IMR-90 (cell line): ENCODE data around the gene AUH. TPM values are rescaled to one million over a fixed set of nuclear protein-coding genes. Genes with fewer than 3 reads are reported as not detected.

Experiments used
- ATAC-seq: fragments of 200-7000 bp; cut with Tn5 transposase; 2 replicates; pipeline ENCODE4 v1.9.1; 2020; ENCODE audit warnings: low read depth, mild to moderate bottlenecking, moderate library complexity
- BruUV-seq: library from RNA; stranded (reverse); fragments of 400-500 nt; replicated peaks from 2 replicates; lab custom pipeline; 2021; lab: Mats Ljungman, UMichigan
- CTCF ChIA-PET: fragments of 300-600 bp; formaldehyde crosslinking; extraction: SDS; loops from one replicate; lab custom pipeline; 2021; ENCODE audit warnings: antibody characterized with exemption; lab: Yijun Ruan, JAX
- POLR2A ChIA-PET: fragments of 300-600 bp; sonication (Branson Sonifier 250); formaldehyde crosslinking; loops from one replicate; lab custom pipeline; 2022; ENCODE audit warnings: antibody characterized with exemption; ENCODE audit not compliant: unreplicated experiment; lab: Charles Lee
- DNase-seq: peaks from one replicate; pipeline ENCODE4 v3.0.0; 2013
- H2AFZ ChIP-seq: replicated peaks from 2 replicates; pipeline ENCODE3; 2013; ENCODE audit warnings: low read length, mild to moderate bottlenecking; ENCODE audit not compliant: poor library complexity
- H2AK5ac ChIP-seq: 2 replicates; pipeline ENCODE4 v1.6.1; 2013; ENCODE audit warnings: low read depth, low read length, inconsistent platforms
- H2AK9ac ChIP-seq: replicated peaks from 2 replicates; pipeline ENCODE3; 2013; ENCODE audit warnings: mild to moderate bottlenecking, low read depth, low read length, moderate library complexity; ENCODE audit not compliant: poor library complexity
- H2BK120ac ChIP-seq: 2 replicates; pipeline ENCODE4 v1.6.1; 2013; ENCODE audit warnings: low read depth, low read length, inconsistent platforms
- H2BK15ac ChIP-seq: 3 replicates; pipeline ENCODE4 v1.6.1; 2013; ENCODE audit warnings: low read depth, low read length, inconsistent platforms
- H2BK20ac ChIP-seq: 2 replicates; pipeline ENCODE4 v1.6.1; 2013; ENCODE audit warnings: low read depth, mild to moderate bottlenecking, inconsistent platforms, low read length, moderate library complexity
- H2BK5ac ChIP-seq: 2 replicates; pipeline ENCODE4 v1.6.1; 2013; ENCODE audit warnings: mild to moderate bottlenecking, low read depth, low read length, inconsistent platforms; ENCODE audit not compliant: poor library complexity, severe bottlenecking
- H3K14ac ChIP-seq: replicated peaks from 2 replicates; pipeline ENCODE4 v1.6.1; 2013; ENCODE audit warnings: low read depth, low read length, inconsistent platforms
- H3K18ac ChIP-seq: 2 replicates; pipeline ENCODE4 v1.6.1; 2013; ENCODE audit warnings: low read depth, low read length, control low read depth
- H3K23ac ChIP-seq: 2 replicates; pipeline ENCODE4 v1.6.1; 2013; ENCODE audit warnings: low read depth, low read length, inconsistent platforms
- H3K27ac ChIP-seq: 2 replicates; pipeline ENCODE4 v1.5.1; 2013; ENCODE audit warnings: mild to moderate bottlenecking, control low read depth, low read length; ENCODE audit not compliant: insufficient read depth
- H3K27me3 ChIP-seq: 2 replicates; pipeline ENCODE4 v1.6.1; 2013; ENCODE audit warnings: low read length; ENCODE audit not compliant: control insufficient read depth, insufficient read depth
- H3K36me3 ChIP-seq: 2 replicates; pipeline ENCODE4 v1.6.1; 2013; ENCODE audit warnings: low read length, mixed read lengths; ENCODE audit not compliant: control insufficient read depth, insufficient read depth
- H3K4ac ChIP-seq: 2 replicates; pipeline ENCODE4 v1.6.1; 2013; ENCODE audit warnings: low read depth, low read length, inconsistent platforms
- H3K4me1 ChIP-seq: 2 replicates; pipeline ENCODE4 v1.6.1; 2013; ENCODE audit warnings: low read length, mixed read lengths; ENCODE audit not compliant: control insufficient read depth, insufficient read depth
- H3K4me2 ChIP-seq: 2 replicates; pipeline ENCODE4 v1.6.1; 2013; ENCODE audit warnings: low read depth, mild to moderate bottlenecking, control low read depth, low read length, moderate library complexity
- H3K4me3 ChIP-seq: 2 replicates; pipeline ENCODE4 v1.5.1; 2013; ENCODE audit warnings: low read depth, mild to moderate bottlenecking, control low read depth, low read length, moderate library complexity; ENCODE audit not compliant: insufficient read depth
- H3K56ac ChIP-seq: 2 replicates; pipeline ENCODE4 v1.6.1; 2013; ENCODE audit warnings: low read length, inconsistent platforms; ENCODE audit not compliant: insufficient read depth; ENCODE audit errors: extremely low read depth
- H3K79me1 ChIP-seq, 2 experiments: 2 replicates each; pipeline ENCODE4 v1.6.1; 2013; ENCODE audit warnings: low read length in 2 of 2, inconsistent platforms in 1 of 2, low read depth in 1 of 2
- H3K9ac ChIP-seq: 2 replicates; pipeline ENCODE4 v1.6.1; 2013; ENCODE audit warnings: low read depth, low read length, control low read depth
- H3K9me1 ChIP-seq: 2 replicates; pipeline ENCODE4 v1.6.1; 2013; ENCODE audit warnings: low read length, inconsistent platforms; ENCODE audit not compliant: insufficient read depth
- H3K9me3 ChIP-seq: 2 replicates; pipeline ENCODE4 v1.6.1; 2013; ENCODE audit warnings: low read length; ENCODE audit not compliant: control insufficient read depth, insufficient read depth
- H4K20me1 ChIP-seq: 2 replicates; pipeline ENCODE4 v1.6.1; 2013; ENCODE audit warnings: low read length, inconsistent platforms; ENCODE audit not compliant: insufficient read depth
- H4K5ac ChIP-seq: 2 replicates; pipeline ENCODE4 v1.6.1; 2013; ENCODE audit warnings: mild to moderate bottlenecking, low read depth, low read length, control low read depth
- H4K8ac ChIP-seq, 2 experiments: 2 replicates each; pipeline ENCODE4 v1.6.1; 2013; ENCODE audit warnings: low read depth in 2 of 2, low read length in 2 of 2, control low read depth in 1 of 2, inconsistent platforms in 1 of 2
- H4K91ac ChIP-seq: 2 replicates; pipeline ENCODE4 v1.6.1; 2013; ENCODE audit warnings: low read depth, low read length, inconsistent platforms; ENCODE audit not compliant: insufficient read depth
- BHLHE40 ChIP-seq: fragments of 150-350 bp; IDR thresholded peaks from 2 replicates; pipeline ENCODE4 v1.6.1; 2016; ENCODE audit warnings: mild to moderate bottlenecking, low read depth, low read length
- CEBPB ChIP-seq: IDR thresholded peaks from 2 replicates; pipeline ENCODE4 v1.6.1; 2012; ENCODE audit warnings: low read depth, low read length, improper control_type of control experiment
- CHD1 ChIP-seq: IDR thresholded peaks from 2 replicates; pipeline ENCODE4 v1.6.1; 2012; ENCODE audit warnings: low read depth, low read length, improper control_type of control experiment
- FOS ChIP-seq: fragments of 150-350 bp; IDR thresholded peaks from 2 replicates; pipeline ENCODE4 v1.6.1; 2016; ENCODE audit warnings: low read depth, low read length
- MAFK ChIP-seq: IDR thresholded peaks from 2 replicates; pipeline ENCODE4 v1.6.1; 2012; ENCODE audit warnings: low read depth, low read length, improper control_type of control experiment
- MAZ ChIP-seq: IDR thresholded peaks from 2 replicates; pipeline ENCODE4 v1.6.1; 2012; ENCODE audit warnings: low read depth, mild to moderate bottlenecking, low read length, improper control_type of control experiment, moderate library complexity, borderline replicate concordance
- MXI1 ChIP-seq: IDR thresholded peaks from 2 replicates; pipeline ENCODE4 v1.6.1; 2012; ENCODE audit warnings: low read depth, mild to moderate bottlenecking, low read length, moderate library complexity, borderline replicate concordance
- NFE2L2 ChIP-seq: fragments of 150-350 bp; IDR thresholded peaks from 2 replicates; pipeline ENCODE4 v1.6.1; 2016; ENCODE audit warnings: low read depth, mild to moderate bottlenecking, low read length
- POLR2A ChIP-seq: IDR thresholded peaks from 2 replicates; pipeline ENCODE4 v1.6.1; 2012; ENCODE audit warnings: mild to moderate bottlenecking, low read depth, low read length
- RAD21 ChIP-seq: IDR thresholded peaks from 2 replicates; pipeline ENCODE4 v1.6.1; 2012; ENCODE audit warnings: low read length, improper control_type of control experiment
- RCOR1 ChIP-seq: IDR thresholded peaks from 2 replicates; pipeline ENCODE4 v1.6.1; 2012; ENCODE audit warnings: mild to moderate bottlenecking, low read length, improper control_type of control experiment; ENCODE audit not compliant: insufficient replicate concordance
- RFX5 ChIP-seq: IDR thresholded peaks from 2 replicates; pipeline ENCODE4 v1.8.0; 2012; ENCODE audit warnings: low read depth, mild to moderate bottlenecking, low read length, moderate library complexity
- SMC3 ChIP-seq: fragments of 150-350 bp; IDR thresholded peaks from 2 replicates; pipeline ENCODE4 v1.6.1; 2016; ENCODE audit warnings: low read depth, mild to moderate bottlenecking, antibody characterized with exemption, low read length, moderate library complexity
- WGBS, 2 experiments: methylation state at CpG; one replicate each; pipeline versions ENCODE4 v1.1.5 to v1.1.7; 2013; ENCODE audit warnings: missing lambda C conversion rate in 2 of 2; ENCODE audit not compliant: insufficient read length in 1 of 2; ENCODE audit errors: extremely low coverage in 2 of 2; 5-methylcytosine and 5-hydroxymethylcytosine counted together
- dilution Hi-C: fragments of 300-500 bp; cut with HindIII; formaldehyde crosslinking; loops from one replicate; pipeline ENCODE4 v1.14.3; 2018; ENCODE audit warnings: low sequenced_read_pairs; ENCODE audit not compliant: unreplicated experiment
- in situ Hi-C: fragments of 300-500 bp; cut with MboI; formaldehyde crosslinking; loops from 3 replicates; pipeline ENCODE4 v1.14.3; 2019; ENCODE audit warnings: low sequenced_read_pairs, inconsistent platforms, mixed read lengths
- intact Hi-C: fragments of 100-400 bp; cut with micrococcal nuclease; formaldehyde crosslinking; loops from 2 replicates; pipeline ENCODE4 v1.10.0; 2022
- polyA plus RNA-seq, 3 experiments: library from polyadenylated mRNA; depleted of rRNA; stranded (reverse); fragments of >200 nt; gene quantifications; 2 replicates each; pipeline ENCODE4 v1.2.3, GENCODE V29; 2012; ENCODE audit warnings: low replicate concordance in 1 of 3
- total RNA-seq: library from RNA; depleted of rRNA; stranded (reverse); fragments of >200 nt; gene quantifications from 2 replicates; pipeline ENCODE4 v1.2.3, GENCODE V29; 2012
- TF ChIP-seq, protein P1 (sequence below): fragments of 150-350 bp; IDR thresholded peaks from 2 replicates; pipeline ENCODE4 v1.6.1; 2016; ENCODE audit warnings: low read depth, mild to moderate bottlenecking, low read length, moderate library complexity, borderline replicate concordance
- TF ChIP-seq, protein P2 (sequence below): conservative IDR thresholded peaks from 2 replicates; pipeline ENCODE4 v1.5.1; 2012; ENCODE audit warnings: mild to moderate bottlenecking, low read depth, low read length, improper control_type of control experiment
- TF ChIP-seq, protein P3 (sequence below): fragments of 150-350 bp; IDR thresholded peaks from 2 replicates; pipeline ENCODE4 v1.6.1; 2017; ENCODE audit warnings: mild to moderate bottlenecking, antibody characterized with exemption, low read length, low read depth

AUH gene
- total and polyA plus RNA-seq, 2 of the 4 experiments (the other 2 are of a cell fraction), result 5.9 to 8.1 TPM

DNA sequence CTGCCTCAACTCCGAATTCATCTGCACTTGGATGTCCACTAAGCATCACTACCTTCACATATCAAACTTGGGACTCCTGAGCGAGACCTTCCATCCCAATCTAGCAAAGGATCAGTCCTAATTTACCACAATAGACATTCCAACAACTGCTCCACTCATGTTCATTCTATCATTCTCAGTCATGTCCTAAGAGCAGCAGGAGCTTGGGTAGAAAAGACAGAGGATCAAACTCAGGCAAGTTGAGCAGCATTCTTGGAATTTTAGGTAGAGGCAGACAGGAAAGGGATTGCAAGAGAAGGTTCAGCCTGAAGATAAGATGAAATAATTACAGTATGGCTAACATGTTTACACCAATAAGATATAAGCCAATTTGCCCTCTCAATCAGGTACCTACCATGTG lies 51.7 kb downstream of the AUH start:
- dilution Hi-C loops, result no loop called here
- no peak overlapping the region for H2BK120ac ChIP-seq
- intact Hi-C loops, result no loop called here
- H4K20me1 ChIP-seq, result no peaks in the 10 kb centered on the region
- H3K4me2 ChIP-seq, result no peak overlapping the region
- no TSS peak for BruUV-seq
- no peaks in the 10 kb centered on the region for H3K9me3 ChIP-seq
- H3K9ac ChIP-seq, result no peak overlapping the region
- TF ChIP-seq CEBPB (no peak), MAZ (no peak), BHLHE40 (no peak), SMC3 (no peak), MAFK (no peak), NFE2L2 (no peak), MXI1 (no peak), POLR2A (no peak), RFX5 (no peak), RAD21 (no peak), CHD1 (no peak), RCOR1 (no peak), FOS (no peak)
- TF ChIP-seq, protein P1, sequence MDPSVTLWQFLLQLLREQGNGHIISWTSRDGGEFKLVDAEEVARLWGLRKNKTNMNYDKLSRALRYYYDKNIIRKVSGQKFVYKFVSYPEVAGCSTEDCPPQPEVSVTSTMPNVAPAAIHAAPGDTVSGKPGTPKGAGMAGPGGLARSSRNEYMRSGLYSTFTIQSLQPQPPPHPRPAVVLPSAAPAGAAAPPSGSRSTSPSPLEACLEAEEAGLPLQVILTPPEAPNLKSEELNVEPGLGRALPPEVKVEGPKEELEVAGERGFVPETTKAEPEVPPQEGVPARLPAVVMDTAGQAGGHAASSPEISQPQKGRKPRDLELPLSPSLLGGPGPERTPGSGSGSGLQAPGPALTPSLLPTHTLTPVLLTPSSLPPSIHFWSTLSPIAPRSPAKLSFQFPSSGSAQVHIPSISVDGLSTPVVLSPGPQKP, result no peak
- TF ChIP-seq, protein P2, sequence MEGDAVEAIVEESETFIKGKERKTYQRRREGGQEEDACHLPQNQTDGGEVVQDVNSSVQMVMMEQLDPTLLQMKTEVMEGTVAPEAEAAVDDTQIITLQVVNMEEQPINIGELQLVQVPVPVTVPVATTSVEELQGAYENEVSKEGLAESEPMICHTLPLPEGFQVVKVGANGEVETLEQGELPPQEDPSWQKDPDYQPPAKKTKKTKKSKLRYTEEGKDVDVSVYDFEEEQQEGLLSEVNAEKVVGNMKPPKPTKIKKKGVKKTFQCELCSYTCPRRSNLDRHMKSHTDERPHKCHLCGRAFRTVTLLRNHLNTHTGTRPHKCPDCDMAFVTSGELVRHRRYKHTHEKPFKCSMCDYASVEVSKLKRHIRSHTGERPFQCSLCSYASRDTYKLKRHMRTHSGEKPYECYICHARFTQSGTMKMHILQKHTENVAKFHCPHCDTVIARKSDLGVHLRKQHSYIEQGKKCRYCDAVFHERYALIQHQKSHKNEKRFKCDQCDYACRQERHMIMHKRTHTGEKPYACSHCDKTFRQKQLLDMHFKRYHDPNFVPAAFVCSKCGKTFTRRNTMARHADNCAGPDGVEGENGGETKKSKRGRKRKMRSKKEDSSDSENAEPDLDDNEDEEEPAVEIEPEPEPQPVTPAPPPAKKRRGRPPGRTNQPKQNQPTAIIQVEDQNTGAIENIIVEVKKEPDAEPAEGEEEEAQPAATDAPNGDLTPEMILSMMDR, result no peak
- TF ChIP-seq, protein P3, sequence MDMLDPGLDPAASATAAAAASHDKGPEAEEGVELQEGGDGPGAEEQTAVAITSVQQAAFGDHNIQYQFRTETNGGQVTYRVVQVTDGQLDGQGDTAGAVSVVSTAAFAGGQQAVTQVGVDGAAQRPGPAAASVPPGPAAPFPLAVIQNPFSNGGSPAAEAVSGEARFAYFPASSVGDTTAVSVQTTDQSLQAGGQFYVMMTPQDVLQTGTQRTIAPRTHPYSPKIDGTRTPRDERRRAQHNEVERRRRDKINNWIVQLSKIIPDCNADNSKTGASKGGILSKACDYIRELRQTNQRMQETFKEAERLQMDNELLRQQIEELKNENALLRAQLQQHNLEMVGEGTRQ, result no peak
- no peak overlapping the region for H4K5ac ChIP-seq
- H3K56ac ChIP-seq, result no peak overlapping the region
- H3K18ac ChIP-seq, result no peak overlapping the region
- no peak overlapping the region for H3K27ac ChIP-seq
- no peak overlapping the region for H2BK5ac ChIP-seq
- peaks cover 3% of the 10 kb centered on the region; the same call in 1 of the 2 replicates for H3K4me1 ChIP-seq
- H2BK20ac ChIP-seq, result no peak overlapping the region; the same call in 1 of the 2 replicates
- CTCF ChIA-PET, result no interaction called here
- WGBS, 2 experiments, result 100% methylated on average over 1 of the region's 2 CpGs; no CpG with 5 or more reads in 1 of the 2 experiments
- H2AK5ac ChIP-seq, result peak overlapping the region; percentile 30; the same call in 1 of the 2 replicates
- no peak overlapping the region for H2AK9ac ChIP-seq
- no peaks in the 10 kb centered on the region for H3K27me3 ChIP-seq
- H3K23ac ChIP-seq, result no peak overlapping the region
- no peak for DNase-seq
- in situ Hi-C loops, result no loop called here
- 0 out of 2 replicates have a peak, but pooled peaks cover 3% of the 10 kb centered on the region for H3K9me1 ChIP-seq
- no peak overlapping the region for H2BK15ac ChIP-seq
- H3K4me3 ChIP-seq, result no peak overlapping the region
- POLR2A ChIA-PET, result no interaction called here
- H2AFZ ChIP-seq, result no peak overlapping the region
- no peak overlapping the region for H3K14ac ChIP-seq
- peaks cover 8% of the 10 kb centered on the region; the same call in 1 of the 2 replicates for H3K36me3 ChIP-seq
- no peak overlapping the region for H3K4ac ChIP-seq
- ATAC-seq, result no peak
- no peak overlapping the region for H4K8ac ChIP-seq
- no peak overlapping the region for H4K91ac ChIP-seq
- H3K79me1 ChIP-seq, result peaks cover 15 to 61% of the 10 kb centered on the region in 2 experiments
